COLO668 (cell line): ENCODE results near the gene GSK3A.
A peak's percentile ranks its signal among the peaks of the same experiment; 100 is the strongest.

Experiments
- DNase-seq: peaks from one replicate; lab custom pipeline; 2025; ENCODE audit not compliant: unreplicated experiment; lab: John Stamatoyannopoulos, UW

Gene GSK3A

GRCh38 chr19:42281146-42281826 is 38.9 kb upstream of the GSK3A start:
- DNase-seq = peak; percentile 62

GRCh38 chr19:42280815-42281145 is 38.4 kb upstream of the GSK3A start:
- no peak for DNase-seq

GRCh38 chr19:42279902-42280814 is 37.8 kb upstream of the GSK3A start:
- peak; percentile 95 for DNase-seq

GRCh38 chr19:42279155-42279901 is 36.9 kb upstream of the GSK3A start:
- peak; percentile 35 for DNase-seq

GRCh38 chr19:42278452-42279154 is 36.2 kb upstream of the GSK3A start:
- no peak for DNase-seq

GRCh38 chr19:42277821-42278451 is 35.5 kb upstream of the GSK3A start:
- peak; percentile 55 for DNase-seq

GRCh38 chr19:42276821-42277220 is 34.4 kb upstream of the GSK3A start:
- no peak for DNase-seq

GRCh38 chr19:42276284-42276683 is 33.9 kb upstream of the GSK3A start:
- DNase-seq = no peak

GRCh38 chr19:42275517-42275916 is 33.1 kb upstream of the GSK3A start:
- no peak for DNase-seq

- no peak for DNase-seq
These were observed 32.7 kb upstream of the GSK3A start for GRCh38 chr19:42275103-42275502.

- DNase-seq = no peak
These were observed 31.8 kb upstream of the GSK3A start for GRCh38 chr19:42274065-42274682.

- DNase-seq = no peak
These were observed 31.1 kb upstream of the GSK3A start for GRCh38 chr19:42273407-42274064.

- DNase-seq = no peak
These were observed 30.6 kb upstream of the GSK3A start for GRCh38 chr19:42272989-42273406.

- no peak for DNase-seq
These were observed 30.1 kb upstream of the GSK3A start for GRCh38 chr19:42272535-42272897.

GRCh38 chr19:42271861-42272534 is 29.6 kb upstream of the GSK3A start:
- DNase-seq = no peak

GRCh38 chr19:42271045-42271419 is 28.6 kb upstream of the GSK3A start:
- no peak for DNase-seq

- peak; percentile 62 for DNase-seq
These were observed 28.1 kb upstream of the GSK3A start for GRCh38 chr19:42270346-42271044.

- no peak for DNase-seq
These were observed 27.3 kb upstream of the GSK3A start for GRCh38 chr19:42269478-42270345.
